Endothelial cell of umbilical vein (primary cell): Measurements from ENCODE around the gene SYNCRIP. TPM values are rescaled to one million over a fixed set of nuclear protein-coding genes. Genes with fewer than 3 reads are reported as not detected.
A peak's percentile ranks its signal among the peaks of the same experiment; 100 is the strongest.

ENCODE experiments used
- BruUV-seq: library from RNA; stranded (reverse); fragments of 400-500 nt; replicated peaks from 2 replicates; lab custom pipeline; 2021; lab: Mats Ljungman, UMichigan
- CTCF ChIA-PET: fragments of 300-600, 350-600 bp; sonication (Branson Sonifier 250); formaldehyde crosslinking; loops from one replicate; lab custom pipeline; 2021; ENCODE audit warnings: antibody characterized with exemption, inconsistent platforms; lab: Charles Lee
- POLR2A ChIA-PET: fragments of 300-600, 350-600 bp; sonication (Branson Sonifier 250); formaldehyde crosslinking; loops from one replicate; lab custom pipeline; 2021; ENCODE audit warnings: antibody characterized with exemption, inconsistent platforms; lab: Charles Lee
- DNase-seq: peaks from one replicate; pipeline ENCODE4 v3.0.0-alpha.2; 2011; ENCODE audit warnings: low read depth, low spot score
- FAIRE-seq: peaks from 2 replicates; lab custom pipeline; 2011; peaks lifted over from hg19 to GRCh38; lab: Jason Lieb, UNC
- H2AFZ ChIP-seq: 2 replicates; pipeline ENCODE4 v1.6.0; 2012; ENCODE audit warnings: low read depth, low read length, control low read depth, inconsistent platforms
- H3K27ac ChIP-seq: 2 replicates; pipeline ENCODE4 v1.5.1; 2011; ENCODE audit warnings: low read depth, mild to moderate bottlenecking, control low read depth, low read length, moderate library complexity; ENCODE audit not compliant: insufficient read depth
- H3K27me3 ChIP-seq, 2 experiments: 2 replicates each; pipeline versions ENCODE4 v1.6.0 to v1.6.1; 2011; ENCODE audit warnings: low read length in 2 of 2, mixed read lengths in 1 of 2; ENCODE audit not compliant: control insufficient read depth in 2 of 2, insufficient read depth in 2 of 2
- H3K36me3 ChIP-seq, 2 experiments: 2 replicates in 1 of 2; 3 replicates in 1 of 2; pipeline ENCODE4 v1.5.1; 2011; ENCODE audit warnings: low read length in 2 of 2, mild to moderate bottlenecking in 1 of 2, moderate library complexity in 1 of 2; ENCODE audit not compliant: control insufficient read depth in 2 of 2, insufficient read depth in 2 of 2; ENCODE audit errors: extremely low read depth in 1 of 2
- H3K4me1 ChIP-seq: 3 replicates; pipeline ENCODE4 v1.5.1; 2011; ENCODE audit warnings: mild to moderate bottlenecking, low read length; ENCODE audit not compliant: control insufficient read depth, insufficient read depth; ENCODE audit errors: extremely low read depth
- H3K4me2 ChIP-seq: 2 replicates; pipeline ENCODE4 v1.6.1; 2011; ENCODE audit warnings: low read length, control low read depth, mixed read lengths; ENCODE audit not compliant: insufficient read depth
- H3K4me3 ChIP-seq, 3 experiments: fragments of 200-600 bp in 1 of 3; sonication (generic), shearing (Covaris generic) in 1 of 3; replicated peaks in 1 of 3; 2 replicates each; pipeline ENCODE4 v1.5.1; 2011 to 2016; ENCODE audit warnings: control low read depth in 3 of 3, low read length in 3 of 3, mild to moderate bottlenecking in 2 of 3, inconsistent platforms in 1 of 3, low read depth in 1 of 3, moderate library complexity in 1 of 3; ENCODE audit not compliant: insufficient read depth in 1 of 3
- H3K79me2 ChIP-seq: 2 replicates; pipeline ENCODE4 v1.6.0; 2012; ENCODE audit warnings: low read length, inconsistent platforms; ENCODE audit not compliant: control insufficient read depth, insufficient read depth
- H3K9ac ChIP-seq: replicated peaks from 2 replicates; pipeline ENCODE3; 2011; ENCODE audit warnings: low read length, control low read depth; ENCODE audit not compliant: insufficient read depth; ENCODE audit errors: extremely low read depth
- H3K9me1 ChIP-seq: replicated peaks from 3 replicates; pipeline ENCODE4 v1.6.0; 2011; ENCODE audit warnings: mild to moderate bottlenecking, low read length; ENCODE audit not compliant: control insufficient read depth, insufficient read depth; ENCODE audit errors: extremely low read depth
- H3K9me3 ChIP-seq: replicated peaks from 2 replicates; pipeline ENCODE4 v1.5.1; 2012; ENCODE audit warnings: low read length, inconsistent platforms; ENCODE audit not compliant: control insufficient read depth, insufficient read depth
- H4K20me1 ChIP-seq: replicated peaks from 2 replicates; pipeline ENCODE3; 2011; ENCODE audit warnings: mild to moderate bottlenecking, low read length; ENCODE audit not compliant: control insufficient read depth, insufficient read depth; ENCODE audit errors: extremely low read depth
- CTCF ChIP-seq, 2 donors: IDR thresholded peaks; 1 replicate in 1 of 2; 2 replicates in 1 of 2; pipeline ENCODE4 v1.5.1; 2011; ENCODE audit warnings: low read length in 2 of 2, mild to moderate bottlenecking in 2 of 2, moderate library complexity in 2 of 2, control low read depth in 1 of 2, inconsistent platforms in 1 of 2, low read depth in 1 of 2; ENCODE audit not compliant: insufficient read depth in 1 of 2; ENCODE audit errors: extremely low read depth in 1 of 2
- EZH2 ChIP-seq: IDR thresholded peaks from 2 replicates; pipeline ENCODE4 v1.6.1; 2012; ENCODE audit warnings: borderline replicate concordance, low read depth, mild to moderate bottlenecking, moderate library complexity, low read length, inconsistent platforms; ENCODE audit not compliant: severe bottlenecking
- FOS ChIP-seq: IDR thresholded peaks from 2 replicates; pipeline ENCODE4 v1.6.1; 2011; ENCODE audit warnings: mild to moderate bottlenecking, low read length, moderate library complexity, borderline replicate concordance; ENCODE audit not compliant: insufficient read depth
- GATA2 ChIP-seq: IDR thresholded peaks from 2 replicates; pipeline ENCODE4 v1.7.0; 2011; ENCODE audit warnings: low read depth, mild to moderate bottlenecking, moderate library complexity, mixed read lengths, low read length; ENCODE audit not compliant: insufficient read length, insufficient read depth
- JUN ChIP-seq: IDR thresholded peaks from 2 replicates; pipeline ENCODE4 v1.6.1; 2011; ENCODE audit warnings: borderline replicate concordance, low read depth; ENCODE audit not compliant: insufficient read length, insufficient read depth
- MAX ChIP-seq: IDR thresholded peaks from 2 replicates; pipeline ENCODE4 v1.6.1; 2011; ENCODE audit not compliant: insufficient read depth, insufficient read length
- MYC ChIP-seq: IDR thresholded peaks from one replicate; pipeline ENCODE4 v1.6.1; 2011; ENCODE audit warnings: mild to moderate bottlenecking, low read depth, low read length
- POLR2A ChIP-seq: IDR thresholded peaks from 2 replicates; pipeline ENCODE4 v1.6.1; 2012; ENCODE audit warnings: low read depth, mild to moderate bottlenecking, control low read depth, low read length
- POLR2AphosphoS5 ChIP-seq: IDR thresholded peaks from 2 replicates; pipeline ENCODE4 v1.6.1; 2012; ENCODE audit warnings: low read depth, mild to moderate bottlenecking, control low read depth, low read length, moderate library complexity; ENCODE audit not compliant: insufficient read depth
- dilution Hi-C: fragments of 300-500 bp; cut with MboI; formaldehyde crosslinking; loops from one replicate; pipeline ENCODE4 v1.15.0; 2019; ENCODE audit warnings: low sequenced_read_pairs; ENCODE audit not compliant: extremely low pct_ligation_motif_present
- intact Hi-C: fragments of 100-400 bp; cut with micrococcal nuclease; formaldehyde crosslinking; loops from one replicate; pipeline ENCODE4 v1.10.0; 2022
- polyA plus RNA-seq, 4 experiments: library from polyadenylated mRNA; depleted of rRNA in 3 of 4; stranded (reverse) in 3 of 4; unstranded in 1 of 4; fragments of >200 nt; gene quantifications; 2 replicates each; pipeline versions ENCODE4 v1.2.1 to v1.2.3, GENCODE V29; 2011 to 2012; ENCODE audit warnings: missing spikeins in 1 of 4
- total RNA-seq: library from RNA; stranded (reverse); gene quantifications from 2 replicates; pipeline ENCODE4 v1.2.3, GENCODE V29; 2021

Gene SYNCRIP
- total and polyA plus RNA-seq, 2 donors (not counting 3 experiments of a cell fraction or from before 2014, with no cell fraction given) = 16.3 to 155 TPM

- H2AFZ ChIP-seq = no peak overlapping the region
- no peak overlapping the region for H3K9ac ChIP-seq
- H3K4me3 ChIP-seq = no peak overlapping the region
- H3K4me1 ChIP-seq = no peaks in the 10 kb centered on the region
- no peaks in the 10 kb centered on the region for H3K9me3 ChIP-seq
- TF ChIP-seq FOS (no peak), EZH2 (no peak), CTCF (IDR thresholded peaks at IDR 0.05; ENCODE audit: extremely low read depth in 1 of 2, insufficient read depth in 1 of 2, low read depth in 1 of 2, low read length in 2 of 2) (no peak), JUN (no peak), GATA2 (no peak), POLR2AphosphoS5 (no peak), MYC (no peak), POLR2A (no peak), MAX (no peak)
- H3K27ac ChIP-seq = no peak overlapping the region
- no peaks in the 10 kb centered on the region for H3K27me3 ChIP-seq
- no peak overlapping the region for H3K4me2 ChIP-seq
- no peaks in the 10 kb centered on the region for H3K9me1 ChIP-seq
- TSS peak; percentile 19 for BruUV-seq
- peaks cover 51% of the 10 kb centered on the region for H3K79me2 ChIP-seq
- no peak for DNase-seq
- dilution Hi-C loops (no loop called here), intact Hi-C loops (no loop called here)
- peaks cover 24 to 53% of the 10 kb centered on the region in 2 experiments for H3K36me3 ChIP-seq
- POLR2A ChIA-PET = no interaction called here
- CTCF ChIA-PET = no interaction called here
- peaks cover 3% of the 10 kb centered on the region for H4K20me1 ChIP-seq
- FAIRE-seq = no peak
These were observed 27.9 kb downstream of the SYNCRIP start for GRCh38 chr6:85614780-85615179.
